GM21423 (cell line): Measurements from ENCODE around the gene WNT10A.
A peak's percentile ranks its signal among the peaks of the same experiment; 100 is the strongest.

ENCODE experiments used
- ATAC-seq: cut with Tn5 transposase; IDR thresholded peaks from one replicate; pipeline ENCODE4 v1.9.1; 2021; ENCODE audit warnings: mild to moderate bottlenecking, moderate library complexity; ENCODE audit not compliant: unreplicated experiment

WNT10A gene

GRCh38 chr2:218892693-218893348 lies 12.2 kb downstream of the WNT10A start:
- ATAC-seq = peak; percentile 42

GRCh38 chr2:218893349-218894150 lies 12.9 kb downstream of the WNT10A start:
- ATAC-seq = no peak

GRCh38 chr2:218894151-218894879 lies 13.7 kb downstream of the WNT10A start:
- no peak for ATAC-seq

DNA sequence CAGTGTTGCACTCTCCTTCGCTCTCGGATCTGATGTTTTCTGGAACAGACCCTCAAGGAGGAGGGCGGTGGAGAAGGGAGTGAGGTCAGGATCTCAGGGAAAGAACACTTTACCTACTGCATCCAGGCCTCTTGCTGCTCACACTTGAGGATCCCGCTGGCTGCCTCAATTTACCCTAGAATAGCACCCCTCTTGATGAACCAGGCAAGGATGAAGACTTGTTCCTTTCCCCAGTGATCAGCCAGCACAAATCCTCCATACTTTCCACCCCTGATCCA lies 14.2 kb downstream of the WNT10A start:
- no peak for ATAC-seq

DNA sequence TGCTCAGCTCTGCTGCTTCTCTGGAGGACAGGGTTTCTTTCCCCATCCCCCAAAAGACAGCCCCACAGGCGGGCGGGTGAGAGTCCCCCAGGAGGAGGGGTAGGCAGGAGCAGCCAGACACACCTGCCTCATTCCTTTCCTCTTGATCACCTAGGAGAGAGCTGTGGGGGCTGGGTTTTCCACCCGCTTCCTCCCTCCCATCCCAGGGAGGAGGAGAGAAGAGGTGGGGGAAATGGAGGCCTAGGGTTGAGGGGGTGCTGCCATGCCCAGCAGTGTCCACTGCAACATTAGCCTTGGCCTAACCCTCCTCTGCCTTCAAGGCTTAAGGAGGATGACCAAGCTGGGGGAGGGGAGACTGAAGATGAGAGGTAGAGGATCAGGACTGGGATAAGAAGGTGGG lies 14.7 kb downstream of the WNT10A start:
- no peak for ATAC-seq

DNA sequence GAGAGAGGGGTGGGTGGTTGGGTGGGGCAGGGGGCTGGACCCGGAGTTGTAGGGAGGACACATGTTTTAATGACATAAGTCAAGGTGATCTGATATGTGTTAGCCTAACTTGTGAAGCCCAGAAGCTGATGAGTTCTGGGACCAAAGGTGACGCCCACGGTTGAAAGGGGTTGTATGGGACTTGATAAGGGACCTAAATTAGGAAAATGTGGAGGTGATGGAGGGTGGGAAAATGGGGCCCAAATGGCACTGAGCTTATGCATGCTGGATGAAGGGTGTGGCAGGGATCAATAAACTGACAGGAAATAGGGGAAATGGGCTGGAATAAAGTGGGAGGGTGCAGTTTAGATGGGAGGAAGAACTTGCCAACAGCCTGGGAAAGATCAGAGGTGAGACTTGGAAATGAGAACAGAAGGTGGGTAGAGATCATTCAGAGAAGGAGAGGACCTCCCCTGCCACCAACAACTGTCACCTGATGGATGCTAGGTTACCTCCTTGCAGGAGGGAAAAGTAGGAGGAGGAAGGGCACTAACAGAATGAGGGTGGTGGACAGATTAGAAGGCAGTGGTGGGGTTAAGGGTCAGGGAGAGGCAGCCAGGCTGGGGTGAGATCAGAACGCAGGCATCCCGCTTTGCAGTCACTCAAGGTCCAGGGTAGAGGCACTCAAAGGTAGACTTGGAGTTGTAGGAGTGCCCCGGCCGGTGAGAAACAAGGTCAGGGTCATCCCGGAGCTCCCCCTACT lies 15.3 kb downstream of the WNT10A start:
- ATAC-seq = peak; percentile 8

- ATAC-seq = peak; percentile 58
Observed at GRCh38 chr2:218896501-218897393, 16.1 kb downstream of the WNT10A start.

- ATAC-seq = no peak
Observed at GRCh38 chr2:218897394-218898108, 16.9 kb downstream of the WNT10A start.

- ATAC-seq = peak; percentile 32
Observed at GRCh38 chr2:218898109-218898878, 17.6 kb downstream of the WNT10A start.

- ATAC-seq = no peak
Observed at GRCh38 chr2:218899147-218899546, 18.5 kb downstream of the WNT10A start.

GRCh38 chr2:218902427-218902826 lies 21.8 kb downstream of the WNT10A start:
- no peak for ATAC-seq

DNA sequence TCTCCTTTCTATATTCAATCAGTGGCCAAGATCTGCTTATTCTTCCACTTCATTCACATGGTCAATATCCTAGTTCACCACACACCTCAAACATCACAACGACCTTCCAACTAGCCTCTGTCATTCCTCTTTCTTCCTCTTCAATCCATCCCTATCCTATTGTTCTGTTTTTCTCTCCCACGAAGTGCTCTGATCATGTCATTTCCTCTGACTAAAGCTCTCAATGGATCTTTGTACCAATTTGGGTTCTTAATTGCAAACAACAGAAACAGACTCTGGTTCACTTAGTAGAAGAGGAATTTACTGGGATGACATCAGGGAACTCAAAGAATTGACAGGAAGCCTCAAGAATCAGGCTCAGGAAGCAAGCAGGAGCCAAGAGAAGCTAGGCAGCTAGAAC lies 23.5 kb downstream of the WNT10A start:
- ATAC-seq = no peak

GRCh38 chr2:218908721-218909619 lies 28.3 kb downstream of the WNT10A start:
- ATAC-seq = peak; percentile 95

GRCh38 chr2:218910741-218911140 lies 30.1 kb downstream of the WNT10A start:
- no peak for ATAC-seq

- no peak for ATAC-seq
Observed at GRCh38 chr2:218920504-218920903, 39.9 kb downstream of the WNT10A start.

- no peak for ATAC-seq
Observed at GRCh38 chr2:218924757-218925156, 44.1 kb downstream of the WNT10A start.

- no peak for ATAC-seq
Observed at GRCh38 chr2:218925434-218925833, 44.8 kb downstream of the WNT10A start.

DNA sequence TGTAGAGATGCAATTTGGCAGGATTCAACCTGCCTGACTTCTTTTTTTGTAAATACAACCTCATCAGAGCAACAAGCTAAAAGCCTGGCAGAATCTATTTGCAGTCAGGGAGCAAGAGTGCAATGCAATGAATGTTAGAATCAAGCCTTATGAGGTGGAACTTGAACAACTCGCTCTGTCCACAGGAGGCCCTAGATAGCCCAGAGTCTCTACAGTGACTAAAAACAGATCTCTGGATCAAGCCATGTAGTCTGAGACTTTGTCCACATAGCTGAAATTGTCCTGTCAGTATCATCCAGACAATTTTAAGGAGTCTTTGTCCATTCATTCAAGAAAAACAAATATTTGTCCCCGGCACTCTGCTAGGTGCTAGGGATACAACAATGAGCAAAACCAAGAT lies 46.8 kb downstream of the WNT10A start:
- no peak for ATAC-seq
